Measurements from ENCODE around the gene KCNJ14.

KCNJ14 gene

GRCh38 chr19:48496959-48497727 is 41.8 kb downstream of the KCNJ14 start:
- Histone ChIP-seq H3K14ac (ENCODE audit: low read length in 2 of 2) (no peak overlapping the region), H3K79me1 (replicated peaks; ENCODE audit: low read length, poor library complexity, severe bottlenecking) (no peaks in the 10 kb centered on the region), H3K4me1 (ENCODE audit: control insufficient read depth, insufficient read depth, low read depth, low read length) (peaks cover 16% of the 10 kb centered on the region), H3K23ac (ENCODE audit: low read length in 2 of 2) (no peak overlapping the region), H2BK12ac (ENCODE audit: low read length in 2 of 2) (no peak overlapping the region), H3K18ac (ENCODE audit: low read depth in 1 of 2, low read length in 2 of 2) (no peak overlapping the region), H2BK5ac (ENCODE audit: low read depth, low read length, poor library complexity, severe bottlenecking) (no peak overlapping the region), H3K9ac (ENCODE audit: low read length) (no peak overlapping the region), H3K27ac (ENCODE audit: low read length, poor library complexity, severe bottlenecking) (no peak overlapping the region), H2AFZ (ENCODE audit: low read depth, low read length) (no peak overlapping the region), H3K4ac (ENCODE audit: low read depth in 1 of 2, low read length in 2 of 2) (no peak overlapping the region), H4K91ac (ENCODE audit: low read length) (no peak overlapping the region), H3K36me3 (ENCODE audit: control insufficient read depth in 1 of 2, insufficient read depth in 2 of 2, low read depth in 1 of 2, low read length in 2 of 2) (no peaks in the 10 kb centered on the region), H3K9me3 (ENCODE audit: control insufficient read depth, low read length) (no peaks in the 10 kb centered on the region), H3K4me3 (ENCODE audit: insufficient read depth in 1 of 2, low read depth in 1 of 2, low read length in 2 of 2) (peak overlapping the region in 1 of 2 experiments; percentile 37), H3K27me3 (ENCODE audit: control insufficient read depth in 1 of 2, insufficient read depth in 1 of 2, low read length in 2 of 2) (peaks cover 33 to 52% of the 10 kb centered on the region in 2 experiments), H2BK15ac (ENCODE audit: low read depth, poor library complexity, severe bottlenecking) (no peak overlapping the region), H3K4me2 (ENCODE audit: low read length, poor library complexity, severe bottlenecking) (no peak overlapping the region), H4K8ac (ENCODE audit: low read length) (no peak overlapping the region), H2AK5ac (ENCODE audit: low read length, severe bottlenecking) (no peak overlapping the region), H2BK120ac (ENCODE audit: low read depth, low read length) (no peak overlapping the region)
- DNase-seq, result no peak
- 93% methylated on average over 45 of the region's 45 CpGs for WGBS

DNA sequence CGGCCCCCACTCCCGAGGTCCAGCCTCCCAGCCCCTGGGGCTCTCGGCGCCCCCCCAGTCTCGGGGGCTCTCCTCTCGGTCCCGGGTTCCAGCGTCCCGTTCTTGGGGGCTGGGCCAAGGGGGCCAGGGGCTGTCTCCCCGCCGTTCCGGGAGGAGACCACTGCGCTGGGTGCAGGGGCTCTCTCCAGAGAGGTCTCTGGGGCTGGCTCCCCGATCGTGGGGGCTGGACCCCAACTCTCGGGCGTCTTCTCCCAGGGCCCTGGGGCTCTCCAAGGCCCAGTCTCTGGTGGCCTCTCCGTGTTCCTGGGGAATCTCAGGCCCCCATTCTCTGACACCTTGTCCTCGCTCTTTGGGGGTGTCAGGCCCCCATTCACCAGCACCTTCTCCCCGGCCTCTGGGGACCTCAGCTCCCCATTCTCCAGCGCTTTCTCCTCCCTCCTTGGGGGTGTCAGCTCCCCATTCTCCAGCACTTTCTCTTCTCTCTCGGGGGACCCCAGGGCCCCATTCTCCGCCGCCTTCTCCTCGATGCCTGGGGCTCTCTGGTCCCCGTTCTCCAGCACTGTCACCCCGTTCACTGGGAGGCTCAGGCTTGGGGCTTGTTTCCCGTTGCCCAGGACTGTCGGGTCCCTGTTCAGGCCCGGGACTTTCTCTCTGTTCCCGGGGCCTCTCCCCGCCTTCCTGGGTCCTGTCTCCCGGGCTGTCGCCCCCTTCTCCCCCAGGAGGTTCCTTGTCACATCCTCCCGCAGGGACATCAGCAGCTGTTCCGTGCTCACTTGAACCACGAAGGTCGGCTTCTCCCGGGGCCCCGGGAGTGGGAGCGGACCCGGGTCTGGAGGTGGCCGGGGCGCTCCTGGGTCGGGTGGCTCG is 42.6 kb downstream of the KCNJ14 start:
- Histone ChIP-seq H3K9ac (ENCODE audit: low read length) (no peak overlapping the region), H2AK5ac (ENCODE audit: low read length, severe bottlenecking) (no peak overlapping the region), H2BK15ac (ENCODE audit: low read depth, poor library complexity, severe bottlenecking) (peak overlapping the region; percentile 41), H3K4me1 (ENCODE audit: control insufficient read depth, insufficient read depth, low read depth, low read length) (peaks cover 16% of the 10 kb centered on the region), H3K27ac (ENCODE audit: low read length, poor library complexity, severe bottlenecking) (no peak overlapping the region), H3K4me3 (ENCODE audit: insufficient read depth in 1 of 2, low read depth in 1 of 2, low read length in 2 of 2) (no peak overlapping the region), H4K8ac (ENCODE audit: low read length) (no peak overlapping the region), H3K23ac (ENCODE audit: low read length in 2 of 2) (no peak overlapping the region), H3K36me3 (ENCODE audit: control insufficient read depth in 1 of 2, insufficient read depth in 2 of 2, low read depth in 1 of 2, low read length in 2 of 2) (no peaks in the 10 kb centered on the region), H3K27me3 (ENCODE audit: control insufficient read depth in 1 of 2, insufficient read depth in 1 of 2, low read length in 2 of 2) (peaks cover 27 to 51% of the 10 kb centered on the region in 2 experiments), H4K91ac (ENCODE audit: low read length) (no peak overlapping the region), H2BK12ac (ENCODE audit: low read length in 2 of 2) (no peak overlapping the region), H3K14ac (ENCODE audit: low read length in 2 of 2) (no peak overlapping the region), H2BK5ac (ENCODE audit: low read depth, low read length, poor library complexity, severe bottlenecking) (no peak overlapping the region), H3K9me3 (ENCODE audit: control insufficient read depth, low read length) (no peaks in the 10 kb centered on the region), H3K18ac (ENCODE audit: low read depth in 1 of 2, low read length in 2 of 2) (no peak overlapping the region), H3K79me1 (replicated peaks; ENCODE audit: low read length, poor library complexity, severe bottlenecking) (no peaks in the 10 kb centered on the region), H2BK120ac (ENCODE audit: low read depth, low read length) (no peak overlapping the region), H3K4me2 (ENCODE audit: low read length, poor library complexity, severe bottlenecking) (no peak overlapping the region), H2AFZ (ENCODE audit: low read depth, low read length) (no peak overlapping the region), H3K4ac (ENCODE audit: low read depth in 1 of 2, low read length in 2 of 2) (no peak overlapping the region)
- 88% methylated on average over 46 of the region's 46 CpGs for WGBS
- DNase-seq, result no peak

GRCh38 chr19:48498595-48499311 is 43.4 kb downstream of the KCNJ14 start:
- 90% methylated on average over 39 of the region's 59 CpGs for WGBS
- Histone ChIP-seq H3K4me1 (ENCODE audit: control insufficient read depth, insufficient read depth, low read depth, low read length) (peaks cover 14% of the 10 kb centered on the region), H2AK5ac (ENCODE audit: low read length, severe bottlenecking) (no peak overlapping the region), H3K4me2 (ENCODE audit: low read length, poor library complexity, severe bottlenecking) (no peak overlapping the region), H3K9me3 (ENCODE audit: control insufficient read depth, low read length) (no peaks in the 10 kb centered on the region), H3K4ac (ENCODE audit: low read depth in 1 of 2, low read length in 2 of 2) (no peak overlapping the region), H3K79me1 (replicated peaks; ENCODE audit: low read length, poor library complexity, severe bottlenecking) (no peaks in the 10 kb centered on the region), H4K8ac (ENCODE audit: low read length) (no peak overlapping the region), H2AFZ (ENCODE audit: low read depth, low read length) (no peak overlapping the region), H2BK12ac (ENCODE audit: low read length in 2 of 2) (no peak overlapping the region), H3K23ac (ENCODE audit: low read length in 2 of 2) (no peak overlapping the region), H4K91ac (ENCODE audit: low read length) (no peak overlapping the region), H3K9ac (ENCODE audit: low read length) (no peak overlapping the region), H3K4me3 (ENCODE audit: insufficient read depth in 1 of 2, low read depth in 1 of 2, low read length in 2 of 2) (no peak overlapping the region), H3K14ac (ENCODE audit: low read length in 2 of 2) (no peak overlapping the region), H2BK5ac (ENCODE audit: low read depth, low read length, poor library complexity, severe bottlenecking) (no peak overlapping the region), H3K27me3 (ENCODE audit: control insufficient read depth in 1 of 2, insufficient read depth in 1 of 2, low read length in 2 of 2) (peaks cover 27 to 51% of the 10 kb centered on the region in 2 experiments), H3K36me3 (ENCODE audit: control insufficient read depth in 1 of 2, insufficient read depth in 2 of 2, low read depth in 1 of 2, low read length in 2 of 2) (no peaks in the 10 kb centered on the region), H3K18ac (ENCODE audit: low read depth in 1 of 2, low read length in 2 of 2) (no peak overlapping the region), H3K27ac (ENCODE audit: low read length, poor library complexity, severe bottlenecking) (no peak overlapping the region), H2BK15ac (ENCODE audit: low read depth, poor library complexity, severe bottlenecking) (peak overlapping the region; percentile 41), H2BK120ac (ENCODE audit: low read depth, low read length) (no peak overlapping the region)
- no peak for DNase-seq
